Endothelial cell of umbilical vein (primary cell): ENCODE data around the gene RECQL. TPM values are rescaled to one million over a fixed set of nuclear protein-coding genes. Genes with fewer than 3 reads are reported as not detected.

Experiments
- BruUV-seq: library from RNA; stranded (reverse); fragments of 400-500 nt; replicated peaks from 2 replicates; lab custom pipeline; 2021; lab: Mats Ljungman, UMichigan
- CTCF ChIA-PET: fragments of 300-600, 350-600 bp; sonication (Branson Sonifier 250); formaldehyde crosslinking; loops from one replicate; lab custom pipeline; 2021; ENCODE audit warnings: antibody characterized with exemption, inconsistent platforms; lab: Charles Lee
- POLR2A ChIA-PET: fragments of 300-600, 350-600 bp; sonication (Branson Sonifier 250); formaldehyde crosslinking; loops from one replicate; lab custom pipeline; 2021; ENCODE audit warnings: antibody characterized with exemption, inconsistent platforms; lab: Charles Lee
- DNase-seq: peaks from one replicate; pipeline ENCODE4 v3.0.0-alpha.2; 2011; ENCODE audit warnings: low read depth, low spot score
- FAIRE-seq: peaks from 2 replicates; lab custom pipeline; 2011; peaks lifted over from hg19 to GRCh38; lab: Jason Lieb, UNC
- H2AFZ ChIP-seq: 2 replicates; pipeline ENCODE4 v1.6.0; 2012; ENCODE audit warnings: low read depth, low read length, control low read depth, inconsistent platforms
- H3K27ac ChIP-seq: 2 replicates; pipeline ENCODE4 v1.5.1; 2011; ENCODE audit warnings: low read depth, mild to moderate bottlenecking, control low read depth, low read length, moderate library complexity; ENCODE audit not compliant: insufficient read depth
- H3K27me3 ChIP-seq, 2 experiments: 2 replicates each; pipeline versions ENCODE4 v1.6.0 to v1.6.1; 2011; ENCODE audit warnings: low read length in 2 of 2, mixed read lengths in 1 of 2; ENCODE audit not compliant: control insufficient read depth in 2 of 2, insufficient read depth in 2 of 2
- H3K36me3 ChIP-seq, 2 experiments: 2 replicates in 1 of 2; 3 replicates in 1 of 2; pipeline ENCODE4 v1.5.1; 2011; ENCODE audit warnings: low read length in 2 of 2, mild to moderate bottlenecking in 1 of 2, moderate library complexity in 1 of 2; ENCODE audit not compliant: control insufficient read depth in 2 of 2, insufficient read depth in 2 of 2; ENCODE audit errors: extremely low read depth in 1 of 2
- H3K4me1 ChIP-seq: 3 replicates; pipeline ENCODE4 v1.5.1; 2011; ENCODE audit warnings: mild to moderate bottlenecking, low read length; ENCODE audit not compliant: control insufficient read depth, insufficient read depth; ENCODE audit errors: extremely low read depth
- H3K4me2 ChIP-seq: 2 replicates; pipeline ENCODE4 v1.6.1; 2011; ENCODE audit warnings: low read length, control low read depth, mixed read lengths; ENCODE audit not compliant: insufficient read depth
- H3K4me3 ChIP-seq, 3 experiments: fragments of 200-600 bp in 1 of 3; sonication (generic), shearing (Covaris generic) in 1 of 3; replicated peaks in 1 of 3; 2 replicates each; pipeline ENCODE4 v1.5.1; 2011 to 2016; ENCODE audit warnings: control low read depth in 3 of 3, low read length in 3 of 3, mild to moderate bottlenecking in 2 of 3, inconsistent platforms in 1 of 3, low read depth in 1 of 3, moderate library complexity in 1 of 3; ENCODE audit not compliant: insufficient read depth in 1 of 3
- H3K79me2 ChIP-seq: 2 replicates; pipeline ENCODE4 v1.6.0; 2012; ENCODE audit warnings: low read length, inconsistent platforms; ENCODE audit not compliant: control insufficient read depth, insufficient read depth
- H3K9ac ChIP-seq: replicated peaks from 2 replicates; pipeline ENCODE3; 2011; ENCODE audit warnings: low read length, control low read depth; ENCODE audit not compliant: insufficient read depth; ENCODE audit errors: extremely low read depth
- H3K9me1 ChIP-seq: replicated peaks from 3 replicates; pipeline ENCODE4 v1.6.0; 2011; ENCODE audit warnings: mild to moderate bottlenecking, low read length; ENCODE audit not compliant: control insufficient read depth, insufficient read depth; ENCODE audit errors: extremely low read depth
- H3K9me3 ChIP-seq: replicated peaks from 2 replicates; pipeline ENCODE4 v1.5.1; 2012; ENCODE audit warnings: low read length, inconsistent platforms; ENCODE audit not compliant: control insufficient read depth, insufficient read depth
- H4K20me1 ChIP-seq: replicated peaks from 2 replicates; pipeline ENCODE3; 2011; ENCODE audit warnings: mild to moderate bottlenecking, low read length; ENCODE audit not compliant: control insufficient read depth, insufficient read depth; ENCODE audit errors: extremely low read depth
- CTCF ChIP-seq, 2 donors: IDR thresholded peaks; 1 replicate in 1 of 2; 2 replicates in 1 of 2; pipeline ENCODE4 v1.5.1; 2011; ENCODE audit warnings: low read length in 2 of 2, mild to moderate bottlenecking in 2 of 2, moderate library complexity in 2 of 2, control low read depth in 1 of 2, inconsistent platforms in 1 of 2, low read depth in 1 of 2; ENCODE audit not compliant: insufficient read depth in 1 of 2; ENCODE audit errors: extremely low read depth in 1 of 2
- EZH2 ChIP-seq: IDR thresholded peaks from 2 replicates; pipeline ENCODE4 v1.6.1; 2012; ENCODE audit warnings: borderline replicate concordance, low read depth, mild to moderate bottlenecking, moderate library complexity, low read length, inconsistent platforms; ENCODE audit not compliant: severe bottlenecking
- FOS ChIP-seq: IDR thresholded peaks from 2 replicates; pipeline ENCODE4 v1.6.1; 2011; ENCODE audit warnings: mild to moderate bottlenecking, low read length, moderate library complexity, borderline replicate concordance; ENCODE audit not compliant: insufficient read depth
- GATA2 ChIP-seq: IDR thresholded peaks from 2 replicates; pipeline ENCODE4 v1.7.0; 2011; ENCODE audit warnings: low read depth, mild to moderate bottlenecking, moderate library complexity, mixed read lengths, low read length; ENCODE audit not compliant: insufficient read length, insufficient read depth
- JUN ChIP-seq: IDR thresholded peaks from 2 replicates; pipeline ENCODE4 v1.6.1; 2011; ENCODE audit warnings: borderline replicate concordance, low read depth; ENCODE audit not compliant: insufficient read length, insufficient read depth
- MAX ChIP-seq: IDR thresholded peaks from 2 replicates; pipeline ENCODE4 v1.6.1; 2011; ENCODE audit not compliant: insufficient read depth, insufficient read length
- MYC ChIP-seq: IDR thresholded peaks from one replicate; pipeline ENCODE4 v1.6.1; 2011; ENCODE audit warnings: mild to moderate bottlenecking, low read depth, low read length
- POLR2A ChIP-seq: IDR thresholded peaks from 2 replicates; pipeline ENCODE4 v1.6.1; 2012; ENCODE audit warnings: low read depth, mild to moderate bottlenecking, control low read depth, low read length
- POLR2AphosphoS5 ChIP-seq: IDR thresholded peaks from 2 replicates; pipeline ENCODE4 v1.6.1; 2012; ENCODE audit warnings: low read depth, mild to moderate bottlenecking, control low read depth, low read length, moderate library complexity; ENCODE audit not compliant: insufficient read depth
- dilution Hi-C: fragments of 300-500 bp; cut with MboI; formaldehyde crosslinking; loops from one replicate; pipeline ENCODE4 v1.15.0; 2019; ENCODE audit warnings: low sequenced_read_pairs; ENCODE audit not compliant: extremely low pct_ligation_motif_present
- intact Hi-C: fragments of 100-400 bp; cut with micrococcal nuclease; formaldehyde crosslinking; loops from one replicate; pipeline ENCODE4 v1.10.0; 2022
- polyA plus RNA-seq, 4 experiments: library from polyadenylated mRNA; depleted of rRNA in 3 of 4; stranded (reverse) in 3 of 4; unstranded in 1 of 4; fragments of >200 nt; gene quantifications; 2 replicates each; pipeline versions ENCODE4 v1.2.1 to v1.2.3, GENCODE V29; 2011 to 2012; ENCODE audit warnings: missing spikeins in 1 of 4
- total RNA-seq: library from RNA; stranded (reverse); gene quantifications from 2 replicates; pipeline ENCODE4 v1.2.3, GENCODE V29; 2021

The RECQL gene
- total and polyA plus RNA-seq, 2 donors (not counting 3 experiments of a cell fraction or from before 2014, with no cell fraction given) = 9.3 to 50.3 TPM

GRCh38 chr12:21527451-21528180 lies 26.2 kb upstream of the RECQL start:
- Histone ChIP-seq H3K36me3 (no peaks in the 10 kb centered on the region), H3K9me1 (no peaks in the 10 kb centered on the region), H2AFZ (peak overlapping the region; percentile 99), H3K27me3 (peaks cover 12 to 39% of the 10 kb centered on the region in 2 experiments), H3K27ac (no peak overlapping the region), H3K4me1 (peaks cover 12% of the 10 kb centered on the region), H3K4me3 (peak overlapping the region; percentile 50 to 75 (median 74)), H3K9ac (peak overlapping the region; percentile 22), H3K9me3 (no peaks in the 10 kb centered on the region), H3K4me2 (peak overlapping the region; percentile 88), H4K20me1 (no peaks in the 10 kb centered on the region), H3K79me2 (no peaks in the 10 kb centered on the region)
- FAIRE-seq (peak; percentile 47), DNase-seq (peak; percentile 36)
- ChIA-PET POLR2A (no interaction called here), CTCF (interaction anchor here (1.1 to 3.5 kb wide), 2 partner anchors 153 to 279 kb away, joined by 5 to 14 read pairs; no protein-coding TSS in a partner anchor)
- dilution Hi-C loops (no loop called here), intact Hi-C loops (no loop called here)
- BruUV-seq = no TSS peak
- TF ChIP-seq CTCF (IDR thresholded peaks at IDR 0.05; ENCODE audit: extremely low read depth in 1 of 2, insufficient read depth in 1 of 2, low read depth in 1 of 2, low read length in 2 of 2) (no peak), POLR2A (no peak), GATA2 (no peak), POLR2AphosphoS5 (no peak), JUN (no peak), FOS (no peak), MYC (no peak), MAX (no peak), EZH2 (no peak)
